ENCODE data around the gene ANP32E.

Gene ANP32E

DNA sequence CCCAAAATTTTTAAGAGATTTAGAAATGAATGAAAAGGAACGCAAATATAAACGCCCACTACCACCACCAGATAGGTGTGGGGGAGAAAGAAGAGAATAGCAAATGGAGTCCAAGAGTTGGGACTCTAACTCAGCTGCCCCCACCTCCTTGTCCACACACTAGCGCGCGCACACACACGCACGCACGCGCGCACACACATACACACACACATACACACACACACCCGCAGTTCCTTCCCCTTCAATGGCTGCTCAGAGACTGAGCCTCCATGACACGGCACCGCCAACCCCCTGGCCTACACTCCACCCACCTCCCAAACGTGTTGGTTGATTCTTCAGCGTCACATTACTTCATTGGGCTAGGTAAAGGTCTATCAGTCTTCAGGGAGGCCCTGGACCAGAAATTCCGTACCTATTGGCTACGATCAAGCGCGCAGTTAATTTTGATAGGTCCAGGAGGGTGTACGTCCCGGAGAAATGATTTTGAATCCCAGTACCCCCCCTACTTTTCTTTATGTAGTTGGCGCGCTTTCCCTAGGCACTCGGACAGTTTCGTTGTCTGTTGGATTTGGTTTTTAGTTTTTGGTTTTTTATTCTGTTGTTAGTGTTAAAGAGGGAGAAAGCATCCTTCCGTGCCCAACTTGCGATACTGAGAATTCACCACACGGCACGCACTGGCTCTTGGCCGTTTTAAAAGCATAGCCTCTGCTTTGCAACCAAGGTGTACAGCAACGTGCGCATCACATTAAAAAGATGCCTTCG lies at the start of gene ANP32E:
TSS of gene ANP32E (minus strand) at position 261 of the 762 bp plus-strand sequence. CDS start 326 bp downstream, outside the sequence.
- DNase-seq, result peak; percentile 100

DNA sequence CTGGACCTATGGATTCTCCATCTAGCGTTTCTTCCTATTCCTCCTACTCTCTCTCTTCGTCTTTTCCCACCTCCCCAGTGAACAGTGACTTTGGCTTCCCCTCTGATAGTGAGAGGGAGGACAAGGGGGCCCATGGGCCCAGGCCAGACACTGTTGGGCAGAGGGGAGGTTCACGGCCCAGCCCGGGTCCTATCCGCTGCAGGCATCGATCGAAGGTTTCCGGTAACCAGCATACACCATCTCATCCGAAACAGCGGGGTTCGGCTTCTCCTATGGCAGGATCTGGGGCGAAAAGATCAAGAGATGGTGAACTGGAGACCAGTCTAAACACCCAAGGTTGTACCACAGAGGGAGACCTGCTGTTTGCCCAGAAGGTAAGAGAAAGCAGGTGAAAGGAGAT lies 47.3 kb upstream of the ANP32E start:
- DNase-seq, result peak in 1 of 2 experiments; percentile 46

DNA sequence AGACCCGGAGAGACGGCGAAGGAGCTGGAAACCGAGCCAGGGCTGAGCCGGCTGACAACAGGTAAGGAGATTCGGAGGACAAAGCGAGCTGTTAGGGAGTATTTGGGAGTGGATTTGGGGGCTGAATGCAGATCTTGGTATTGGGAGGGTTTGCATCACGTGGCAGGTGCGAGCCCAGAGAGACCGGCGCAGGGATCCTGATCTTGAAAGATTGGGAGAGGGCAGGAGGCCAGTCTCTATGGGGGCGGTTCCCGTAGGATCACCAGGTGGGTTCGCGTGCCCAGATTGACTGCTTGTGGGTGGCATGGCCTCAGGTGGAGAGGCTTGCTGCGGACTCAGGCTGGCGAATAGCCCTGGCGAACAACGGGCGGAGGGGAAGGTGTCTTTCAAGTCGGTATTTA lies 46.6 kb upstream of the ANP32E start:
- peak in 1 of 2 experiments; percentile 98 for DNase-seq

DNA sequence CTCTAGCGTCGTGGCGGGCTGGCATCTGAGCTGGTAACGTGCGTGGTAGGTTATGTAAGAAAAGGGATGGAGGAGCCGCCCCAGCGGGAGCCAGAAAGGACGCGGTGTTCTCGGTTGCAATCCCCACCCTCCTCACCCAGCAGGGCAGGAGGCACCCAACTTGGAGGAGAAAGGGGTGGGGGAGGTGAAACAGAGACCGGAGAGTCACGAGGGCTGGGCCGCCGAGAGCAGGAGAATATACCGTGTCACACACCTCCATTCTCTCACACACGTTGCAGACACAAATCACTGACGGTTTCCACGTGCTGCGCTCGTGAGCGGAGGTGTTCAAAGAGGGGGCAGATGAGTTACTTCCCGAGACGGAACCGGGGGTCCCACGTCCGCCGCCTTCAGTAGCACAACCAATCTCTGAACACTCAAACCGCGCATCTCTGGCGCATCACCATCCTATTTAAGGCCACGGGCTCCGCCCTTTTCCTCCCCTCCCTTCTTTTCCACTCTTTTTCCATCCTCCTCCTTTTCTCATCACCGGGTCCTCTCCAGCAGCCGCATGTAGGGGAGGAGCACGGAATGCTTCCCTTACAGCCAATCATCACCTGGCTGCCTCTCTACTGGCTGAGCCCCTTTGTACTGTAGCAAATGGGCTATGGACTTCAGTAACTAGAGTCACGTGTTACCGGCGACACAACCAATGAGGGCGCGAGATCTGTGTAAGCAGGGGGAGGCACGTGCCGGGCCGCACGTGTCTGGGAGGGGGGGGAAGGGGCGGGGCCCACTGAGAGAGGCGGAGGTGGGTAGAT lies 46.0 kb upstream of the ANP32E start, which contains the start of gene CIART:
TSS of gene CIART (plus strand) at position 797 of the 800 bp plus-strand sequence. CDS start 714 bp downstream, outside the sequence.
- DNase-seq, result peak; percentile 100

DNA sequence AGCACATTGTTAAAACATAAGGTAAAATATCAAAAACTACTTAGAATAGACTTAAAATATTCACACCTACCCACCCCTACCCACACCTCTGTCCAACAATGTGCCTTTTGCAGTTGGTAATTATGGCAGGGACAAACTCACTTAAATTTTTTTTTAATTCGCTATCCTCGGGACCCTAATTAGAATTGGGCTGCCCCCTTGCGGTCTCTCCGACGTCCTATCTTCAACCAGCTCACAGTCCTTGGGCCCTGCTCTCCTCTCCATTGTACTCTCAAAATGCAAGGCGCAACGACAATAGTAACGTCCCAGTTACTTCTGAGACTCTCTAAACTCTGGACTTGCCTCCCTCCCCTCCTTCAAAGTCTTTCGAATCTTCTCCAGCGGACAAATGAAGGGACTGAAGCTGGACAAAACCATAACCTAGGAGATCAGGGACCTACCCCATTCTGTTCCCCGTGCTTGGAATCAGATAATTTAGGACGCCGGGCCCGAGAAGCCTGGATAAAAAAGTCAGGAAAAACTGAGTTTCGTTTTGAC lies 45.4 kb upstream of the ANP32E start:
- DNase-seq, result peak; percentile 75 to 94

DNA sequence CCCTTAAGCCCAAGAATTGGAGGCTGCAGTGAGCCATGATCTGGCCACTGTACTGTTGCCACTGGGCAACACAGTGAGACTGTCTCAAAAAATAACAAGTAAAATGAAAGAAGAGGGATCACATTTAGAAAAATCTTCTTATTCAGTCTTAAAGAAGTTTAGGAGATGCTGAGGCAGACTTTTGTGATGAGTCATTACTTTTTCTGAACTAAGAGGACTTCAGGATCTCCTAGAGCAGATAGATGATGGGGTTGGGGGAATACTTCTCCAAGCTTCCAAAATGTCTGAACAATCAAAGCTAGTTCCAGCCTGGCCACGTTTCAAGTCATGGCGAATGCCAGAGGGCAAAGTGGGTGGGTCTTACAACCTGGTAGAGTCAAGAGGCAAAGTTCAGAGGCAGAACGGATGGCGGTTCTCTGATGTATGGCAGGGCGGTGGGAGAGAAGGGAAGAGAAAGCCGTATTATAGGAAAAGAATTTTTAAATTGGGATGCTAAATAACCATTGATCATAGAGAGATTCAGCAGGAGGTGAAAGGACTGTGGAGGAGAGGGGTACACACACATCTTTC lies 44.3 kb upstream of the ANP32E start:
- no peak for DNase-seq

DNA sequence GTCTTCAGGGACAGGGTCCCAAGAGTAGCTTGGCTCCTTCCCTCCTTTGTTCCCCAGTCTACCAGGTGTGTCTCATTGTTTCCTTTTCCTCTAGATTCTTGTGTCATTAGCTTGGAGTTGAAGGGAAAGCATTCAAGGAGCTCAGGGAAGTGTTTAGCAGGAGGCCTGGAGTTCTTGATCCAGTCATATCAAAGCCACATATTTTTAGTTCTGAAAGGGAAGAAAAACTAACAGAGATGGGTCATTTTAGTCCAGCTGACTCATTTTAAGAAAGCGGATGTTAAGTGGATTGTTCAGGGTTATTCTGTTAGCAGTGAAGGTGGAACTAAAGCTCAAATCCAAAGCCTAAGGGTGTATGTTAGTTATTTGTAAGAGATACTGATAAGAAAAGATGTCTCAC lies 37.4 kb upstream of the ANP32E start:
- no peak for DNase-seq

DNA sequence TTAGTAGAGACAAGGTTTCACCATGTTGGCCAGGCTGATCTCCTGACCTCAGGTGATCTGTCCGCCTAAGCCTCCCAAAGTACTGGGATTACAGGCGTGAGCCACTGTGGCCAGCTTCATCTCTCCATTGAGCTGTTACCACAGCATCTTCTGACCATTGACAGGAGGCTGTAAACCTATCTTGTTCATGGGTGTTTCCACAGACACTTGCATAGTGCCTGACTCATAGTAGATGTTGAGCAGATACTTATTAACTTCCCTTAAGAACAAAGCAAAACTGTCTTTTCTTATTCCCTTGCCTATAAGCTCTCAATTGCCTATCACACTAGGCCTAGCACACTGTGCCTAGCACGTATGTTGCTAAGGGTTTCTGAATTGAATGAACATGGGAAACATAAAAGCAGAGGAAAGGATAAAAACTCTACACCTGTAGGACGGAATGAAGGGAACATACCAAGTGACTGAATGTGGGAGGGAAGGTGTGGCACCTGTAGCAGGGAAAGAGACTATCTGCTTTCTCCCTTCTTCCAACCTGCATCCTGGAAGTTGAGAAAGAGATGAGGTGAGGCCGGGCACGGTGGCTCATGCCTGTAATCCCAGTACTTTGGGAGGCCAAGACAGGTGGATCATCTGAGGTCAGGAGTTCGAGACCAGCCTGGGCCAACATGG lies 35.5 kb upstream of the ANP32E start:
- no peak for DNase-seq

DNA sequence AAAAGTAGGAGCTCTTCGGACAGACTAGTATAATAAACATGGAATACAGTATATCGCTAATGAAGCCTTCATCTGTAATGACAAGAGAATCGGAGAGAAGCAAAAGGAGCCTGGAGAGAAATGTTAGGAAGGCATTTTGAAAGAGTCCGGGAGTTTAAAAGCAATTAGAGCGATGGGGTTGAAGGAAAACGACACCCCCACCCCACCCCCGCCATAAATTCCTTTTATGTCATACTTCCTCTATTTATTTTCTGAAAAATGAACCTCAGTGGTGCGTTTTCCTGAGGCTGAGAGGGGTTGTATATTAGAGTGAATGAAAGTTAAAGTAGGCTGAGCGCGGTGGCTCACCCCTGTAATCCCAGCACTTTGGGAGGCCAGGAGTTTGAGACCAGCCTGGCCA lies 33.5 kb upstream of the ANP32E start:
- DNase-seq, result no peak

DNA sequence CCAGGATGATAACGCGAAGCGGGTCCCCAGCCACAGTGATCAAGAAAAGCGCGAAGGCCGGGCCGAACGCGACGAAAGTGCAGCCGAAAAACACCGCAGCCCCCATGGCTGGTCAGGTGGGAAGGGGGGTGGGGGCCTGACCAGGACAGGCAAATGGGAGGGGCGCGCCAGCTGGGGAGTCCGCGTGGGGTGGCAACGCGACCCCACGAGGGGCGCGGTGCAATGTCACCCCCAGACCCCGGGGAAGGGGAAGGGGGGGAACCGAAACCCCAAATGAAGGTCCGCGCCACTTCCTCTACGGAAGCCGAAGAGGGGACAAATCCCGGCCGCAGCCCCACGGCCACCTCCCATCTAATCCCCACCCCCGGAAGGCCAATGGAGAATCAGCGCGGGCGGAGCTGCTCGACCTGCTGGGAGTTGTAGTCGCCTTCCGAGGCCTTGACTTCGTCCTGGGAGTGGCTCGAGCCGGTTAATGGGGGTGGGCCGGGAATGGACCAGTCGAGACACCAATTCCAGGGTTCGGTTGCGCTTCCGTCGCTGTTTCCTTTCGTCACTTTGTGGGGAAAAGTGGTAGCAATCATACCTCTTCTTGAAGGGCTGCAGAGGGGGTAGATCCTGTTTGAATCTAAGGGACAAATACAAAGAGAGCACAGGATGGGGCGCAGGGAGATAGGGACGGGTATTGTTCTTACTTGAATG lies 32.9 kb upstream of the ANP32E start, which contains the start of gene APH1A:
TSS of gene APH1A (minus strand) at position 312 of the 699 bp plus-strand sequence. CDS start at position 106, 206 bp downstream.
- DNase-seq, result peak; percentile 98 to 100

DNA sequence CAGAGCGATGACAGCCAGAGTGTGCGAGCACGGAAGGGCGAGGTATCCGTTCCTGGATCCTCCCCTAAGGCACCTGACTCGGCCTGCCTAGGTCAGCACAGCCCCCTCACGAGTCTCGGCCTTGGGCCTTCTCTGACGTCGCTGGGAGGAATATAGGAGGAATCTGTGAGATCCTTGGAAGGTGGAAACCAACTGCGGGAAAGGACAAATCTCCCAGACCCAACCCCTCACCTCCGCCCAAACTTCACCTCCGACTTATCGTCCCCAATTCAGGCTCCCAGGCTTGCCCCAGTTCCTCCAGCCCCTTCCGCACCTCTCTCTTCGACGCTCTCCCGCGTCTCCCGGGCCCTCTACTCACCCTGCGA lies 32.4 kb upstream of the ANP32E start:
- DNase-seq, result peak in 1 of 2 experiments; percentile 58

DNA sequence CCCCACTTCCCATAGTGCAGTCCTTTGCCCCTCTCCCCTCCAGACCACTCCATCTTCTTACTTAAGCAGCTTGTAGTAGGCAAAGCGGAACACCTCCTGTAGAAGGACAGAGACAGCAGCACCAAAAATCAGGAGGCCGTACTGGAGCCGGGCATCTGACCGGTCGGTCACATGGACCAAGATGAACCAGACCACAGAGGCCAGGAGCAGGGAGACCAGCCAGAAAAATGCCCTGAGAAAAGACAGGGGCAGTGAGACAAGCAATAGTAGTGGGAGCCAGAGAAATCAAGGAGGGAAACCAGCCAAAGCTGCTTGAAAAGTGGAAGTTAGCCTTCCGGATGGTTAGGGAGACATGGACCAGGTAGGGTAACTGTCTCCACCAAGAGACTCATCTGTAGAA lies 32.0 kb upstream of the ANP32E start:
- DNase-seq, result no peak

DNA sequence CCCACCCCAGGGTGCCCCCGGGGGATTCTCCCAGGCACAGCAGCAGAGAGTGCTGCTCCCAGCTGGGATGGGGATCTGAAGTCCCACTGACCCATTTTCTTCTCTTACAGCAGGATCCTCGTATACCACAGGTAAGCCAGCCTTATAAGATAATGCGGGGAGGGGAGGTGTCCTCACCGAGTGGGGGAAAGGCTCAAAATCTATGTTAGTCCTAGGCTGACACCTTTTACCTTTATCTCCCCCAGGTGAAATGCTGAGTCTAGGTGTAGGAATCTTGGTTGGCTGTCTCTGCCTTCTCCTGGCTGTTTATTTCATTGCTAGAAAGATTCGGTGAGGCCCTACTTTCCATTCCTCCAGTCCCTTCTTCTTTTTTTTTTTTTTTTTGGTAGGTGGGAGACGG lies 27.6 kb upstream of the ANP32E start:
- DNase-seq, result no peak

DNA sequence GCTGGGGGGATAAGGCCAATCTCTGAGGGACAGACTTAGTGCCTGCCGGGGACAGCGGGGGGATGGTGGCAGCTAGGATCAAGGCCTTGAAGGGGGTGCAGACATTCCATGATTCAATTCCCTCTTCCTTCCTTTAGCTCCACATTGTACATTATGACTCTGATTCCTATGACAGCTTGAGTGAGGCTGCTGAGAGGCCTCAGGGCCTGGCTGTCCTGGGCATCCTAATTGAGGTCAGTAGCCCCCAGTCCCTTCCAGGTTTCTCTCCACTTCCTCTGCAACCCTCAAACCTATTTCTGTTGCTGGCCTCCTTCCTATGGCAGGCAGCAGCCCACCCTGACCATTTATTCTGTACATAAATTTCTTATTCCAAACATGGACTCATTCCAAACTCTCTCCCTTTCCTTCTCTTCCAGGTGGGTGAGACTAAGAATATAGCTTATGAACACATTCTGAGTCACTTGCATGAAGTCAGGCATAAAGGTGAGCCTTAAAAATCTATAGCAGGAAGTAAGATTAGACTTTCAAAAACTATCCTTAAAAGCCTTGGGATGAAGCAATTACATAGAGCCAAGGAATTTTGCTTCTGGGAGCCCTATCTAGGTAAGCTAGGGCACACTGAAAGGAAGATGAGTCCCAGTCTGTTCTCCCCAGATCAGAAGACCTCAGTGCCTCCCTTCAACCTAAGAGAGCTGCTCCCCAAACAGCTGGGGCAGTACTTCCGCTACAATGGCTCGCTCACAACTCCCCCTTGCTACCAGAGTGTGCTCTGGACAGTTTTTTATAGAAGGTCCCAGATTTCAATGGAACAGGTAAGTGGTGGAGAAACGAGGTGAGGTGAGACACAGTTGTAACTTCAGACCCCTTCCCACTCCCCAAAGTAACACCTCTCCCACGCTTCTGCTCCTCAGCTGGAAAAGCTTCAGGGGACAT lies 26.7 kb upstream of the ANP32E start:
- DNase-seq, result no peak

DNA sequence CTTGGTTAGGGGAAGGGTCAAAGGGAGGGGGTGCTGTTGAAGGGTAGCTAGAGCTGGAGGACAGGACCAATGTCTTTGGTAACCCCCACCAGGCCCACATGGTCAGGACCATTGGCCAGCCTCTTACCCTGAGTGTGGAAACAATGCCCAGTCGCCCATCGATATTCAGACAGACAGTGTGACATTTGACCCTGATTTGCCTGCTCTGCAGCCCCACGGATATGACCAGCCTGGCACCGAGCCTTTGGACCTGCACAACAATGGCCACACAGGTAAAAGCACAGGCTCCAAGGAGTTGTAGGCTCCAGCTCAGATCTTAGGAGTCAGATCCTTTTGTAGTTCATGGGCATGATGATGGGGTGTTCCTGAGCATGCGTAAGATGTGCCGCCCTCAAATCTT lies 25.5 kb upstream of the ANP32E start:
- no peak for DNase-seq

DNA sequence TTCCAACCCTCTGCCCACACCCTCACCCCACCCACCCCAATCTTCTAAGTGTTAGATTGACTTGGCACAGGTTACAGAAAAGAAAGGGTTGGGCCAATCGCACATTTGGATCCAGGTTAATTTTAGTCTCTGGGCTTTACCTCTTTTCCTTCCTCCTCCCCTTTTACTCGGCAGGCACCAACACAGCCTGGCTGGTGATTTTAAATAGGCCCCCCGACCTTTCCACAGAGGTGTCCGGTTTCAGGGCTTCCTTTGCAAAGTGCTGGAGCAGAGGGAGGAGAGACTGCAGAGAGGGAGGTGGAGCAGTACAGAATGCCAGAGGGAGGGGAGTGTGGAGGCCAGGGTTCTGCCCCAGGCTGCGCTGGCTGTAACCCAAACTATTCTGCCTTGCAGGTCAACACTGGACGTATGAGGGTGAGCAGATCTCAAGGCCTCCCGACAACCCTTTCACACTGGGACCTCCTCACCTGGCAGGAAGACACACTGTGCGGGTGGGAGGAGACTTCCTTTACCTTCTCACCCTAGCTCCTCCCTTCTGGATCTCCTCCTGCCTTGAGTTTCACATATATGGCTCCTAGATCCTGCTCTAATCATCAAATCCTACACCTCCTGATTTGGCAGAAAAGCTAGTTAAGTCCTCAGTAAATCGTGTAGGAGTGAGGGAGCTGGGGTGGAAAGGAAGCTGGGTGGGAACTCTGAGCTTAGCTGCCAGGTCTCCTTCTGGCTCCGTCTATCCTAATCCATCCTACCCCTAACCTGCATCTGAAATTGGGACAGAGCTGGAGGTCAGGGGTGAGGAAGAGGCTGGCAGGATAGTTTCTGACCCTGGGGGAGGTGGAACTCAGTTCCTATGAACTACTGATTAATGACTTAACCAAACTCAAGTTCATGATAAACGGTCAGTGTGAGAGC lies 24.1 kb upstream of the ANP32E start:
- DNase-seq, result peak; percentile 91 to 93

DNA sequence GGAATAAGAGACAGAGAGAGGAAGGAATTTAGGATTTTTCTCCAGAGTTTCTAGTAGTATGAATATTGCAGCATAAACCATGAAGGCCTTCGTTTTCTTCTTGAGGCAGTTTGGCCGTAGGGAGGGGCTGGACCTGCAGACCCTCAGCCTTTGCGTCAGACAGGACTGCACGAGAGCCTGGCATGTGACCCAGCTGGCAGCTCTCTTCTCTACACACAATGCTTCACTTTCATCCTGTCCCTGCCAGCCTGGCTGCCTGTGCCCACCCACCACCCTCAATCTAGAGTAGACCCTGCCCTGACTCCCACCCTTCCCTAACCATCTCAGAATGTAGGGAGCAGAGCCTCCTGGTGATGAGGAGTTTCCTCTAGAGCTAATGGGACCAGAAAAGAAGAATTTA lies 23.3 kb upstream of the ANP32E start:
- peak in 1 of 2 experiments; percentile 56 for DNase-seq

DNA sequence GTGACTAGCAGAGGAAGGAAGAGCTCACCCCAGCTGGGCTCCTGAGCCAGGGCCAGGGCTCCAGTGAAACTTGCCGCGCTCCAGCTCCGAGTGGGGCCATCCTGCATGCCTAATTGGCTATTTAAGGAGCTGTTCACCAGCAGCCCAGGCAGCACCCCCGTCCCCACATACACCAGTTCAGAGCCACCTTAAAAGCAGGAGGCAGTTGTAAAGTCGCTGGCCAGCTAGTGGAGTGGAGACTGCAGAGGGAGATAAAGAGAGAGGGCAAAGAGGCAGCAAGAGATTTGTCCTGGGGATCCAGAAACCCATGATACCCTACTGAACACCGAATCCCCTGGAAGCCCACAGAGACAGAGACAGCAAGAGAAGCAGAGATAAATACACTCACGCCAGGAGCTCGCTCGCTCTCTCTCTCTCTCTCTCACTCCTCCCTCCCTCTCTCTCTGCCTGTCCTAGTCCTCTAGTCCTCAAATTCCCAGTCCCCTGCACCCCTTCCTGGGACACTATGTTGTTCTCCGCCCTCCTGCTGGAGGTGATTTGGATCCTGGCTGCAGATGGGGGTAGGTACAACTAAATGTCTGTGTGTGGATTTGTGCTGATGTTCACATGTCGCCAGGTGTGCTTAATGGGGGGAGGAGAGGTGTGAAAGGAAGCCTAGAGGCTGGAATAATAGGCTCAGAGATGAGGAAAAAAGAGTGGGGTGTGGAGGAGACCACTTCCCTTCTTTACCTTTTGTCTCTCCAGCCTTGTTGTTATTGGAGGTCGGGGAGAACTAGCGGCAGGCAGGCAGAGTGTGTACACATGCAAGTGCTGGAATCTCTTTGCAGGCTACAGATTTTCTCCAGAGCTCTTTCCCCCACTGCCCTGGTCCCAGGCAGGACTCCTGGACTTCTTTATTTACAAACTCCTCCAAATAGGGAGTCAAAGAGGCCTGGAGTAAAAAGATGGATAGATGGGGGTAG lies 22.0 kb upstream of the ANP32E start, which contains the start of gene CA14:
TSS of gene CA14 (plus strand) at position 151 of the 962 bp plus-strand sequence. CDS start at position 506, 355 bp downstream.
- DNase-seq, result peak; percentile 59 to 79

Data from NCI-H526 (cell line).